ENCODE data around the gene NDUFA6. TPM values are rescaled to one million over a fixed set of nuclear protein-coding genes. Genes with fewer than 3 reads are reported as not detected.
"Not testable (repeated sequence)": the region's sequence is repeated elsewhere in the genome, so short reads cannot be mapped to it uniquely, and the experiment has no call there.

NDUFA6 gene
- total RNA-seq, 1 donor from 2014 or later, result 52.6 TPM

GRCh38 chr22:42134100-42135020 is 43.8 kb upstream of the NDUFA6 start:
- Mint-ChIP-seq H3K4me3 (no peak overlapping the region), H3K36me3 (peaks cover 6% of the 10 kb centered on the region), H3K9me3 (peaks cover 4% of the 10 kb centered on the region), H3K27me3 (ENCODE audit: low read depth) (no peaks in the 10 kb centered on the region), H3K4me1 (no peaks in the 10 kb centered on the region), H3K27ac (no peak overlapping the region)
- no peak for TF ChIP-seq CTCF (IDR thresholded peaks at IDR 0.05; ENCODE audit: unreplicated experiment)
- no peak for DNase-seq (ENCODE audit: low spot score in 2 of 2, unreplicated experiment in 2 of 2)

GRCh38 chr22:42132457-42132856 is 41.9 kb upstream of the NDUFA6 start:
- TF ChIP-seq CTCF (IDR thresholded peaks at IDR 0.05; ENCODE audit: unreplicated experiment), result no peak
- H3K27me3 Mint-ChIP-seq (ENCODE audit: low read depth), result no peaks in the 10 kb centered on the region
- H3K36me3 Mint-ChIP-seq, result no peaks in the 10 kb centered on the region

GRCh38 chr22:42131562-42131961 is 41.0 kb upstream of the NDUFA6 start:
- DNase-seq (ENCODE audit: low spot score in 2 of 2, unreplicated experiment in 2 of 2), result no peak
- Mint-ChIP-seq H3K4me1 (no peaks in the 10 kb centered on the region), H3K4me3 (no peak overlapping the region), H3K36me3 (no peaks in the 10 kb centered on the region), H3K27me3 (ENCODE audit: low read depth) (no peaks in the 10 kb centered on the region), H3K9me3 (peaks cover 4% of the 10 kb centered on the region), H3K27ac (no peak overlapping the region)
- no peak for TF ChIP-seq CTCF (IDR thresholded peaks at IDR 0.05; ENCODE audit: unreplicated experiment)

More at GRCh38 chr22:42132457-42132856, 41.9 kb upstream of the NDUFA6 start:
- Mint-ChIP-seq H3K4me3 (no peak overlapping the region), H3K27ac (no peak overlapping the region), H3K9me3 (peaks cover 4% of the 10 kb centered on the region), H3K4me1 (no peaks in the 10 kb centered on the region)
- DNase-seq (ENCODE audit: low spot score in 2 of 2, unreplicated experiment in 2 of 2), result no peak

DNA sequence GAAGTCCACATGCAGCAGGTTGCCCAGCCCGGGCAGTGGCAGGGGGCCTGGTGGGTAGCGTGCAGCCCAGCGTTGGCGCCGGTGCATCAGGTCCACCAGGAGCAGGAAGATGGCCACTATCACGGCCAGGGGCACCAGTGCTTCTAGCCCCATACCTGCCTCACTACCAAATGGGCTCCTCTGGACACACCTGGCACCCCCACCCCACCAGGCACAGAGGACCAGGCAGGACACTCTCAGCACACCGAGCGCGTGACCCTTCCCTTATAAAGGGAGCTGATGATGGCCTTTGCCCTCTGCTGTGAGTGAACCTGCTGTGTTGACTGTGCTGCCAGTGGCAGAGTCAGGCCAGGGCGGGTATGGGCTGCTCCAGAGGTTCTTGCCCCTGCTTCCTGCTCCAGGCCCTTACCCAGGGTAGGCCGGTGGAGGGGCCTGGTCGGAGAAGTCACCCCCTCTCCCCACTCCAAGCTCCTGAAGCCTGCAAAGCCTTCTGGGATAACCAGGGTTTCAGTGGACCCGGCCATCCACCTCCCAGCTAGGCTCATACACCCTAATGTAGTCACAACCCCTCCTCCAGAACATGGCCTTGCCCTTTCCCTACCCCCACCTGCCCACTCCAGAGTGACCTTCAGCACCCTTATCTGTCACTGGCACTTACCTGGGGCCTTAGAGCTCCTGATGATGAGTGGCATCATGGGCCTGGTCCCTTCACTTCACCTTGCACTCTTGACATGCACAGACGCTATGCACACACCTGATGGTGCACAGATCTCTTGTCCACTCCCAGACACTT is 40.3 kb upstream of the NDUFA6 start, which contains the start of gene CYP2D6:
CYP2D6 (minus strand) TSS at position 172 of the 793 bp plus-strand sequence; CDS start at position 153, 19 bp downstream.
- not testable (repeated sequence) for H3K4me1 Mint-ChIP-seq; H3K4me3 Mint-ChIP-seq; H3K36me3 Mint-ChIP-seq; H3K27me3 Mint-ChIP-seq (ENCODE audit: low read depth); DNase-seq (ENCODE audit: low spot score in 2 of 2, unreplicated experiment in 2 of 2); H3K9me3 Mint-ChIP-seq; H3K27ac Mint-ChIP-seq

GRCh38 chr22:42130182-42130581 is 39.6 kb upstream of the NDUFA6 start:
- not testable (repeated sequence) for H3K9me3 Mint-ChIP-seq; H3K36me3 Mint-ChIP-seq; H3K4me1 Mint-ChIP-seq; H3K27ac Mint-ChIP-seq; DNase-seq (ENCODE audit: low spot score in 2 of 2, unreplicated experiment in 2 of 2); H3K27me3 Mint-ChIP-seq (ENCODE audit: low read depth); H3K4me3 Mint-ChIP-seq

GRCh38 chr22:42128776-42129694 is 38.5 kb upstream of the NDUFA6 start:
- H3K9me3 Mint-ChIP-seq; H3K27ac Mint-ChIP-seq; DNase-seq (ENCODE audit: low spot score in 2 of 2, unreplicated experiment in 2 of 2); H3K4me3 Mint-ChIP-seq; H3K36me3 Mint-ChIP-seq; H3K27me3 Mint-ChIP-seq (ENCODE audit: low read depth); H3K4me1 Mint-ChIP-seq: not testable (repeated sequence)

DNA sequence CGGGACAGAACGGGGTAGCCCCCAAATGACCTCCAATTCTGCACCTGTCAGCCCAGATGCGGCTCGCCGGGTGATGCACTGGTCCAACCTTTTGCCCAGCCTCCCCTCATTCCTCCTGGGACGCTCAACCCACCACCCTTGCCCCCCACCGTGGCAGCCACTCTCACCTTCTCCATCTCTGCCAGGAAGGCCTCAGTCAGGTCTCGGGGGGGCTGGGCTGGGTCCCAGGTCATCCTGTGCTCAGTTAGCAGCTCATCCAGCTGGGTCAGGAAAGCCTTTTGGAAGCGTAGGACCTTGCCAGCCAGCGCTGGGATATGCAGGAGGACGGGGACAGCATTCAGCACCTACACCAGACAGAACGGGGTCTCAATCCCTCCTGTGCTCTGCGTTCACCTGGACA is 37.4 kb upstream of the NDUFA6 start:
- H3K36me3 Mint-ChIP-seq; H3K4me1 Mint-ChIP-seq; H3K4me3 Mint-ChIP-seq; H3K27ac Mint-ChIP-seq; H3K9me3 Mint-ChIP-seq; H3K27me3 Mint-ChIP-seq (ENCODE audit: low read depth); DNase-seq (ENCODE audit: low spot score in 2 of 2, unreplicated experiment in 2 of 2): not testable (repeated sequence)

All from mesothelial cell of epicardium (in vitro differentiated cells).